ENCODE results near the gene KIF6. TPM values are rescaled to one million over a fixed set of nuclear protein-coding genes. Genes with fewer than 3 reads are reported as not detected.

KIF6 gene
- total RNA-seq, 1 experiment from 2014 or later = 2.7 TPM

DNA sequence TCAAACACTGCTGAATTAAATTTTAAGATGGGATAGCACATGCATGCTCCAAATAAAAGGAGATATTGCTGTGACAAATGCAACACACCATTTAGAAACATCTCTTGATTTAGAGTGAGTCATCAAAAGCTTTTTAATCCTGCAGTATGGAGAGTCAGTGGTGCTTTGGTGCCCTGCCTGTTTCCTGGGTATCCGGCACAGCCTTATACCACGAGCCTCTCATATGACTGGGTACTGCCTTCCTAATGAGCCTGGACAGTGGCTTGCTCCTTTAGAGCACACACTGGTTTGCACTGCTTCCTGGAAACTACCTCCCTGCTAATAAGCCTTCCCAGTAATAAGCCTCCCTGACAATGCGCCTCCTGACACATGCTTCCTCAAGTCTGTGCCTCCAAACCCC lies 337.4 kb downstream of the KIF6 start:
- DNase-seq (ENCODE audit: low read depth) = peak; percentile 30

GRCh38 chr6:39386487-39386886 lies 338.7 kb downstream of the KIF6 start:
- no peak for DNase-seq (ENCODE audit: low read depth)

GRCh38 chr6:39381550-39382140 lies 343.6 kb downstream of the KIF6 start:
- no peak for DNase-seq (ENCODE audit: low read depth)

DNA sequence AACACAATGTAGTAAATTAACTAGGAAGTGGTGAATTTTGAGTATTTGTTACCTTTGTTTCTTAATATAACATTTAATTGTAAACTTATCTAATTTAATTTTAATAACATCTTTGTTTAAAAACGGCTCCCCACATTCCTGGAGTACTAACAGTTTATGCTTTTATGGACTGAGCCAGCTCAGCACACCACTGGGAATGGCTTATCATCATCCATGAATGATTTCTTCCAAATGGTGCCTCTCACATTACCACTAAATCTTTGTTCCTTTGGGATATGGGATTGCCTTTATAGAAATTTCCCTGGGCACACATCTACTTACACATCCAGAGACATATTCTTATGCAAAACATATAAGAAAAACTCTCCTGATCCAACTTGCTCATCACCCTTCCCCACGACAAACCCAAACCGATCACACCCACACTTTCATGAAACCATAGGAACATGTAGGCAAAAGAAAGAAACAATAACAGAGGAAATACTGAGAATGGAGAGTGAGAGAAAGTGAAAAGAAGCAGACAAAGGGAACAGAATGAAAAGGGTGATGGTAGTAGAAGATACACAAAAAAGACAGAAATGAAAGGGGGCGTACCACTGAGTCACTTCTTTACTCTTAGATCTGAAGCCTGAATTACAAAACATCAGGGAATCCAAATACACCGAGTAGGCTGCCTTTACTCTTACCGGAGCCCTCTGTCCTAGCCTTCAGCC lies 344.2 kb downstream of the KIF6 start:
- DNase-seq (ENCODE audit: low read depth) = no peak

DNA sequence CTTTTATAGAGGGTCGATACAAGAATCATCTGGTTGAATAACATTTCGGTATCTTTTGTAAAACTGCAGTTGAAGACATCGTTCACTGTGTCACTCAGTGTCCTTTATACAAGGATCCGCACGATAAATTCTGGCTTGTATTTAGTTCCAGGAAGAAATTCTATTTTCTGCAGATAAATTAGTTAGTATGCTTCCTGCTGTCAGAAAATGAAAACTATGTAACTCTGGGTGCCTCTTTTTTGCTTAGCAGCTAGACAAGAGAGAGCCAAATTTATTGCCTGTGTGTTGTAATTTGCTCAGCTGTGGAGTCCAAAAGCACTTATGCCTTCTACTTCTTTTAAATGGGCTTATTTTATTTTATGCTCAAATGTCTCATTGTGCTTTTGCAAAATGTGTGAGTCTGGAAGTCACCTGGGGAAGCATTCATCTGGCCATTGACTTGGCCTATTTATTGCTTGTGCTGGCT lies 346.2 kb downstream of the KIF6 start:
- DNase-seq (ENCODE audit: low read depth) = no peak

GRCh38 chr6:39378175-39378959 lies 346.8 kb downstream of the KIF6 start:
- DNase-seq (ENCODE audit: low read depth) = no peak

GRCh38 chr6:39377539-39377950 lies 347.7 kb downstream of the KIF6 start:
- DNase-seq (ENCODE audit: low read depth) = peak; percentile 75

DNA sequence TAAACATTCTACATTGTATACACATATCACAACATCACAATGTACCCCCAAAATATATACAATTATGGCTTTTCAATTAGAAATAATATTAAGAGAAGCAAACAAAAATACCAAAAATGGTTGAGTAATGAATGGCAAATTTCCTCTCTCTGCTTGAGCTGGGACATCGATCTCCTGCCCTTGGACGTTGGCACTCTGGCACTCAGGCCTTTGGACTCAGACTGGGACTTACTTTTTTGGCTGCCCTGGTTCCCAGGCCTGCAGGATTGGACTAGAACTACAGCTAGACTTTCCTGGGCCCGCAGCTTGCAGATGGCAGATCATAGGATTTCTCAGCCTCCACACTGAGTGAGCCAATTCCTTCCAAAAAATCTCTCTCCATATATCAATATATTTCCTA lies 349.8 kb downstream of the KIF6 start:
- DNase-seq (ENCODE audit: low read depth) = no peak

DNA sequence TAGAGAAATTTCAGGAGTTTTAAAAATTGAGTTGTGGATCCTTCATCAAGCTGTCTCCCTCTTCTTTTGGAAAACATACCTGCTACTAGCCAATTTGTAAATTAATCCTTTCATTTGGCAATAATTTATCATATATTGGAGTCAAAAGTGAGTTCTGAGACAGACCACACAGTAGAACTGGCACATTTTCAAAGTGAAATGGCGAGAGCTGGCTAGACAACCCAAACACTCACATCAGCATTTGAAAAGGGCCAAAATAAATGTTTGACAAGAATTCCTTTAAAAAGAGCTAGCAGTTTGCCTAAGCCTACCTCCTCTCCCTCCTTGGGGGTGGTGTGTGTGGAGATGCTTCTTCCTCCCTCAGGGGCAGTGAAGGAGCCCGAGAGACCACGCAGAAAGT lies 354.8 kb downstream of the KIF6 start:
- DNase-seq (ENCODE audit: low read depth) = no peak

- no peak for DNase-seq (ENCODE audit: low read depth)
Observed at GRCh38 chr6:39369987-39370386, 355.2 kb downstream of the KIF6 start.

GRCh38 chr6:39367700-39368099 lies 357.5 kb downstream of the KIF6 start:
- no peak for DNase-seq (ENCODE audit: low read depth)

DNA sequence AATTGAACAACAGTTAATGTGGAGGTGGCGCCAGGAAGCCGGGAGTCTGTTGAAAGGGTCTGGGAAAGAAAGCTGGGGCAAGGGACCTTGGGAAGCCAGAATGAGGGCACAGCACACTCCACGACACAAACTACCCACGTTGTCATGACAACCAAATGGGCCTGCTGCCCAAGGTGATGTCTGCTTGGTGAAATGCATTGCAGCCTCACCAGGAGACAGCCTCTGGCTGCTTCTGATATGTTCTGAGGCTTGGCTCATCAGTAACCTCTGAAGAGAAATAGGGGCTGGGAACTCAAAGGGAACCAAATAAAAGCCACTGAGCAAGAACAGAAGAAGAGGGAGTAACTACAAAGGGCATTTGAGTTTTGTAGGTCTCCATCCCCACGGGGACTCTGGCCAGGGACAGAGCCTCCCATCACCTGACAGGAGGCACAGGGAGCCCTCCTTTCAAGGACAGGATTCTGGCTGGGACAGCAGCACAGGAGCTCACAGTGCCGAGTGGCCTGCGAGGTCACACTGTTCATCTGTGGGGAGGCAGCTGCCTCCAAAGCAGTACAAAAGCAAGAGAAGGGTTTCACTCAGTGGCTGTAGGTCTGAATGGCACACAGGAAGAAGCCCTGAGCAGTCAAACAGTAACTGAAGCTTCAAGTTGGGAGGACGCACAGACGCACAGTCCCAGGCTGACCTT lies 358.1 kb downstream of the KIF6 start:
- peak; percentile 22 for DNase-seq (ENCODE audit: low read depth)

GRCh38 chr6:39365281-39366074 lies 359.7 kb downstream of the KIF6 start:
- DNase-seq (ENCODE audit: low read depth) = peak; percentile 69

DNA sequence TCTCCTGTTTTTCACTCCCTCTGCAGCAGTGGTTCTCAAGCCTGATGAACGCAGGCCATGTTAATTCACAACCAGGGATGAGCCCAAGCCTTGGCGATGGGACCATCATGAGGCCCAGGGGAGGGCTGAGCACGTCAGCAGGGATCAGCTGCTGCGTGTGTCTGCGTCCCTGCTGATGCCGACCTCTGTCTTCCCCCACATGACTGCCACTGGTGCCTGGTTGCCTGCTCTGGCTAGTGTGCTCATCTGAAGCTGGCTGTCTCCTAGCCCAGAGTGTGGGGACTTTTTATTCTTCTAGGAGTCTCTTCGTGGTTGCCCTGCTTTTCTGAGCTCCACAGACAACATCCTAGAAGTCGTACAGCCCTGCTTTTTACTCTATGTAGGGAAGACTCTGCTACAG lies 361.9 kb downstream of the KIF6 start:
- no peak for DNase-seq (ENCODE audit: low read depth)

DNA sequence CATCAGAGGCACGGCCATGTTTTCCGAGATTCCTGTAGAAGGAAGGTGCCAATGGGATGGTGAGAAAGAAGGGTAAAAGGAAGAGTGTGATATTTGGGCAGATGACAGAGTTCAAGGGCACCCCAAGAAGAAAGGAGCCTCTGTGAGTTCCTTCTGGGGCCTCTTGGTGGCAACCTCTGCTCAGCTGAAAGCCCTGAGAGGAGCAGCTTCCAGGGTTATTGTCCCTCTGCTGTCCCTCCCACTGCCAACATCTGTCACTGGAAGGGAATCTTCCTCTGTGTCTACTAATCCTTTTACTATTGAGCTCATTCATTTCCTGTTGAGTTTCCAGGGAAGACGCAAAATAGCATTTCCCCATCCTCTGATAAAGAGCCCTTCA lies 362.7 kb downstream of the KIF6 start:
- peak; percentile 30 for DNase-seq (ENCODE audit: low read depth)

DNA sequence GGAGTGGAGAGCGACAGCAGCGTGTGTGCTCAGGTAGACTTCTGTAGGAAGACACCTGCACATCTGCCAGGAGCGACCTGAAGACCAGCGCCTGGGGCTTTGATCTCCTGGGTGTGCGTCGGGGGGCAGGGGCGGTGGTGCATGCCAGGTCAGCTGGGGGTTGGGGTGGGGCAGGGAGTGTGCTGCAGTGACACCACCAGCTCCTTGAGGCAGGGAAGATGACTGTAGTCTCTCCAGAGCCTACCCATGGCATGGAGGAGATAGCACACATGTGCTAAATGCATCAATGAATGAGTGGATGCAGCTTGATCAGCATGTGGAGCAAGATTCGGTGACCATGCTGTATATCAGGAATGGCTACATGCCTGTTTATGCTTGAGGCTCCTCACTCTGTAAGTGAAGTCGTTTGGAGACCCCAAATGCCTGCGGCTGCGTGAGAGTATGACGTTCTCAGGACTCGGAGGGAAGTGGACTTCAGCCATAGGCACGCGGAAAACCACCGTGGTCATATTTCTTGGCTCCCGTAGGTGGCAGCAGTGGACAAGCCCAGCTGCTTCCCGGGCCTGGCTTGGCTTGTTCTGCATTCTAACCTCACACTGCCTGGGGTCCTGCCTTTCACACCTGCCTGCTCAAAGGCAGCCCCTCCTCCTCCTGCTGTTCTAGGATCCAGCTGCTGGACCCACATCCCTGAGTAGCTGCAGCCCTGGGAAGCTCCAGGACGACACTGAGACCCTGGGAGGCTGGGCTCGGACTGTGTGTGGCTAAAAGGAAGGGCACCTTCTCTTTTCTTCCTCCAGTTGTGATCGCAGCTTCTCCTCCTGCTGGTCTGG lies 363.3 kb downstream of the KIF6 start:
- DNase-seq (ENCODE audit: low read depth) = peak; percentile 59

- no peak for DNase-seq (ENCODE audit: low read depth)
Observed at GRCh38 chr6:39360378-39360777, 364.8 kb downstream of the KIF6 start.

DNA sequence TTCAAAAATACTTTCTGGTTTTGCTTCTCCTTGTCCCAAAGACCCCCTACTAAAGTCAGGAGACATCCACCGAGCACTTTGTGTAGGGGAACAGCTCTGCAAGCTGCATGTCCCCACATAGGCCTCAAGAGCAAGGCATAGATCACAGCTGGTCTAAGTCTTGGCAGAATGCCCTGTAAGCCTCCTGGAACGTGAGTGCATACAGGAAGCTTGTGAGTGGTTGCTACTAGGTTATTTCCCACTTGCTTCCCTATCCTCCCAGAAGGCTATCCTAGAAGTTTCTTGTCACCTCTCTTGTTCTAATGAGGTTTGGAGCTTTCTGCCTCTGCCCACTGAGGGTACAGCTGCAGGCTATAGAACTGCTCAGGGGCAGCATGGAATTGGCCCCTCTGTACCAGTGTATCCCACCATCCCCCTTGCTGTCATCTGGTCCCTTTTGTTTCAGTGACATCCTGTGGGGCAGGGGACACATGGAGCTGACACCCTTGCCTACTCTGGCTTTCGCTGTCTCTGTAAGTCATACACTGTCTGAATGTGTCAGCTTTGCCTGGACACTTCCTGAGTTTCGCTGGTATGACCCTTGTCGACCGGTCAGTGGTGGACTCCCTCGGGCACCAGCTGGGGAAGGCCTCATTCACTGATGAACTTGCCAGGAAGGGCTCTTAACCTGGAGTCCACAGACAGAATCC lies 367.1 kb downstream of the KIF6 start:
- peak; percentile 65 for DNase-seq (ENCODE audit: low read depth)

GRCh38 chr6:39353698-39354315 lies 371.4 kb downstream of the KIF6 start:
- no peak for DNase-seq (ENCODE audit: low read depth)
